Gastroesophageal sphincter (tissue), 3 donors: ENCODE results near the gene CACNA1C.

Experiments used
- POLR2A ChIP-seq, 2 donors: fragments of 450-650 bp; IDR thresholded peaks; one replicate each; pipeline ENCODE4 v1.6.1; 2017; ENCODE audit warnings: antibody characterized with exemption in 2 of 2, mild to moderate bottlenecking in 2 of 2, moderate library complexity in 1 of 2
- POLR2AphosphoS5 ChIP-seq: sonication (generic); formaldehyde crosslinking; IDR thresholded peaks from one replicate; pipeline ENCODE4 v1.6.1; 2017; ENCODE audit warnings: antibody characterized with exemption
- TF ChIP-seq, protein P1 (sequence below), 4 experiments: fragments of 200-600 bp in 2 of 4; fragments of 450-650 bp in 2 of 4; sonication (generic) in 1 of 4; IDR thresholded peaks; one replicate each; pipeline ENCODE4 v1.5.1; 2017 to 2019; ENCODE audit warnings: antibody characterized with exemption in 4 of 4, mild to moderate bottlenecking in 2 of 4, moderate library complexity in 2 of 4

DNA sequence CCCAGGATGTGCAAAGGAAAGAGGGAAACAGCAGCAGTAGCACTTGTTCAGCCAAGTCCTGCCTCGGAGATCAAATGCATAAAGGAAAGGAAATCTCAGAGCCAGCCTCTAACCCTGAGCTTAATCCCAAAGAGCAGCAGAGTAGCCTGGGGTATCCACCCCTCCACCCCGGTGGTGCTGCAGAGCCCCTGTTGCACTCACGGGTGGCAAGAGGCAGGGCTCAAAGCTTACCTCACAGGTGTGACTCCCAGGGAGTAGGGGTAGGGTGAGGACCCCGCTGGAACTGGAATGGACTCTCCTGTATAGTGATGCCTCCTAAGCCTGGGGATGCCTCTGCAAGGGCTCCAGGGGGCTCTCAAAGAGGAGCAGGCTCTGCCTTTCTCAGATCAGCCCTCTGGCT lies 211.1 kb downstream of the CACNA1C start:
- no peak for TF ChIP-seq POLR2A (IDR thresholded peaks at IDR 0.05)
- TF ChIP-seq, protein P1, sequence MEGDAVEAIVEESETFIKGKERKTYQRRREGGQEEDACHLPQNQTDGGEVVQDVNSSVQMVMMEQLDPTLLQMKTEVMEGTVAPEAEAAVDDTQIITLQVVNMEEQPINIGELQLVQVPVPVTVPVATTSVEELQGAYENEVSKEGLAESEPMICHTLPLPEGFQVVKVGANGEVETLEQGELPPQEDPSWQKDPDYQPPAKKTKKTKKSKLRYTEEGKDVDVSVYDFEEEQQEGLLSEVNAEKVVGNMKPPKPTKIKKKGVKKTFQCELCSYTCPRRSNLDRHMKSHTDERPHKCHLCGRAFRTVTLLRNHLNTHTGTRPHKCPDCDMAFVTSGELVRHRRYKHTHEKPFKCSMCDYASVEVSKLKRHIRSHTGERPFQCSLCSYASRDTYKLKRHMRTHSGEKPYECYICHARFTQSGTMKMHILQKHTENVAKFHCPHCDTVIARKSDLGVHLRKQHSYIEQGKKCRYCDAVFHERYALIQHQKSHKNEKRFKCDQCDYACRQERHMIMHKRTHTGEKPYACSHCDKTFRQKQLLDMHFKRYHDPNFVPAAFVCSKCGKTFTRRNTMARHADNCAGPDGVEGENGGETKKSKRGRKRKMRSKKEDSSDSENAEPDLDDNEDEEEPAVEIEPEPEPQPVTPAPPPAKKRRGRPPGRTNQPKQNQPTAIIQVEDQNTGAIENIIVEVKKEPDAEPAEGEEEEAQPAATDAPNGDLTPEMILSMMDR (IDR thresholded peaks at IDR 0.05): no peak
- TF ChIP-seq POLR2AphosphoS5: no peak
